Stomach (tissue), 9 donors: Measurements from ENCODE around the gene TAS1R2. TPM values are rescaled to one million over a fixed set of nuclear protein-coding genes. Genes with fewer than 3 reads are reported as not detected.

ENCODE experiments used
- DNase-seq, 2 donors: peaks; one replicate each; pipeline versions ENCODE4 v3.0.0 to v3.0.0-alpha.2; 2013 to 2019
- H3K27ac ChIP-seq, 5 donors: fragments of 200-600 bp in 4 of 5; sonication (generic) in 4 of 5; one replicate each; pipeline ENCODE4 v1.5.1; 2013 to 2019; ENCODE audit warnings: mild to moderate bottlenecking in 1 of 5, moderate library complexity in 1 of 5
- H3K27me3 ChIP-seq, 3 donors: fragments of 200-600 bp; sonication (generic); one replicate each; pipeline ENCODE4 v1.5.1; 2017 to 2019; ENCODE audit warnings: mixed run types in 1 of 3
- H3K36me3 ChIP-seq, 4 donors: fragments of 200-600 bp; sonication (generic); 1 replicate in 3 of 4; 2 replicates in 1 of 4; pipeline ENCODE4 v1.5.1; 2016 to 2019
- H3K4me1 ChIP-seq, 4 donors: fragments of 200-600 bp; sonication (generic); one replicate each; pipeline ENCODE4 v1.5.1; 2016 to 2019
- H3K4me3 ChIP-seq, 4 donors: fragments of 200-600 bp; sonication (generic) in 3 of 4; one replicate each; pipeline ENCODE4 v1.5.1; 2016 to 2019; ENCODE audit warnings: mild to moderate bottlenecking in 1 of 4
- H3K9me3 ChIP-seq, 4 donors: fragments of 200-600 bp; sonication (generic); one replicate each; pipeline ENCODE4 v1.5.1; 2016 to 2019
- CTCF ChIP-seq, 7 experiments: fragments of 450-650 bp in 4 of 7; fragments of 200-600 bp in 3 of 7; sonication (generic) in 3 of 7; IDR thresholded peaks; one replicate each; pipeline ENCODE4 v1.5.1; 2016 to 2019; ENCODE audit warnings: antibody characterized with exemption in 7 of 7, control low read depth in 2 of 7, mild to moderate bottlenecking in 1 of 7
- EP300 ChIP-seq: sonication (generic); formaldehyde crosslinking; IDR thresholded peaks from one replicate; pipeline ENCODE4 v1.6.1; 2017; ENCODE audit warnings: antibody characterized with exemption
- POLR2A ChIP-seq, 4 donors: fragments of 450-650 bp; IDR thresholded peaks; one replicate each; pipeline ENCODE4 v1.6.1; 2016; ENCODE audit warnings: antibody characterized with exemption in 4 of 4, control low read depth in 2 of 4, mild to moderate bottlenecking in 1 of 4, moderate library complexity in 1 of 4
- POLR2AphosphoS5 ChIP-seq, 3 donors: sonication (generic); formaldehyde crosslinking; IDR thresholded peaks; one replicate each; pipeline ENCODE4 v1.6.1; 2016; ENCODE audit warnings: antibody characterized with exemption in 3 of 3
- WGBS, 5 donors: extraction: QIAGEN DNeasy Blood & Tissue Kit in 3 of 5; methylation state at CpG; one replicate each; pipeline versions ENCODE4 v1.1.5 to v1.1.7; 2013 to 2018; 5-methylcytosine and 5-hydroxymethylcytosine counted together
- intact Hi-C: fragments of 100-400 bp; cut with DNase I; formaldehyde crosslinking; loops from one replicate; pipeline ENCODE4 v1.15.1; 2023; ENCODE audit warnings: low total_unique reads
- polyA plus RNA-seq, 3 donors: library from polyadenylated mRNA; stranded (reverse); fragments of 200-250 nt; gene quantifications; one replicate each; pipeline ENCODE4 v1.2.3, GENCODE V29; 2013
- total RNA-seq, 5 donors: library from RNA; depleted of rRNA; stranded (reverse); fragments of >200 nt; gene quantifications; one replicate each; pipeline versions ENCODE4 v1.1.0 to v1.2.3, GENCODE V29; 2014 to 2016
- donor health status: healthy with polysubstance abuse.
- donor health status: Bipolar disorder and iron deficiency.
- donor health status: healthy.

Gene TAS1R2
- total and polyA plus RNA-seq, 8 donors, result 9.9 TPM; not detected in 7

GRCh38 chr1:18805150-18805879, 54.1 kb downstream of the TAS1R2 start:
- intact Hi-C loops, result no loop called here
- WGBS, 5 donors, result 37 to 48% (median 42%) methylated on average over 14 to 15 of the region's 15 CpGs

GRCh38 chr1:18803851-18804250, 55.6 kb downstream of the TAS1R2 start:
- no peaks in the 10 kb centered on the region for H3K36me3 ChIP-seq
- intact Hi-C loops, result no loop called here
- H3K27ac ChIP-seq, result no peak overlapping the region
- H3K4me3 ChIP-seq, result no peak overlapping the region
- peaks cover 0 to 68% (median 4%) of the 10 kb centered on the region in 3 donors for H3K27me3 ChIP-seq
- WGBS, 5 donors, result 38 to 56% (median 53%) methylated on average over 9 to 10 of the region's 10 CpGs
- H3K4me1 ChIP-seq, result no peaks in the 10 kb centered on the region
- TF ChIP-seq EP300, result no peak
- TF ChIP-seq POLR2A (IDR thresholded peaks at IDR 0.05), result no peak
- TF ChIP-seq POLR2AphosphoS5 (IDR thresholded peaks at IDR 0.05), result no peak
- TF ChIP-seq CTCF (IDR thresholded peaks at IDR 0.05), result no peak
- no peaks in the 10 kb centered on the region for H3K9me3 ChIP-seq
- DNase-seq, result peak in 1 of 2 donors; percentile 67

More at GRCh38 chr1:18805150-18805879, 54.1 kb downstream of the TAS1R2 start:
- H3K27me3 ChIP-seq, result peaks cover 0 to 61% (median 4%) of the 10 kb centered on the region in 3 donors
- no peaks in the 10 kb centered on the region for H3K9me3 ChIP-seq
- no peaks in the 10 kb centered on the region for H3K4me1 ChIP-seq
- peak in 1 of 2 donors; percentile 27 for DNase-seq
- TF ChIP-seq EP300 (no peak), POLR2A (IDR thresholded peaks at IDR 0.05) (no peak), CTCF (IDR thresholded peaks at IDR 0.05) (no peak), POLR2AphosphoS5 (IDR thresholded peaks at IDR 0.05) (no peak)
- no peak overlapping the region for H3K4me3 ChIP-seq
- no peak overlapping the region for H3K27ac ChIP-seq
- no peaks in the 10 kb centered on the region for H3K36me3 ChIP-seq

- no peak overlapping the region for H3K4me3 ChIP-seq
- intact Hi-C loops, result no loop called here
- peaks cover 0 to 68% (median 4%) of the 10 kb centered on the region in 3 donors for H3K27me3 ChIP-seq
- 45 to 66% (median 62%) methylated on average over 13 of the region's 13 CpGs for WGBS, 5 donors
- H3K36me3 ChIP-seq, result no peaks in the 10 kb centered on the region
- H3K9me3 ChIP-seq, result no peaks in the 10 kb centered on the region
- TF ChIP-seq POLR2A (IDR thresholded peaks at IDR 0.05) (no peak), POLR2AphosphoS5 (IDR thresholded peaks at IDR 0.05) (no peak), EP300 (no peak), CTCF (IDR thresholded peaks at IDR 0.05) (no peak)
- no peaks in the 10 kb centered on the region for H3K4me1 ChIP-seq
- no peak overlapping the region for H3K27ac ChIP-seq
- peak in 1 of 2 donors; percentile 55 for DNase-seq
These were observed 56.2 kb downstream of the TAS1R2 start for GRCh38 chr1:18803151-18803791.

GRCh38 chr1:18802231-18802630, 57.2 kb downstream of the TAS1R2 start:
- no peaks in the 10 kb centered on the region for H3K36me3 ChIP-seq
- no peak for TF ChIP-seq EP300
- no peak for TF ChIP-seq POLR2A (IDR thresholded peaks at IDR 0.05)
- TF ChIP-seq CTCF (IDR thresholded peaks at IDR 0.05), result no peak
- no peak for TF ChIP-seq POLR2AphosphoS5 (IDR thresholded peaks at IDR 0.05)
- 83 to 88% (median 87%) methylated on average over 3 of the region's 3 CpGs for WGBS, 5 donors
- H3K4me1 ChIP-seq, result no peaks in the 10 kb centered on the region
- H3K9me3 ChIP-seq, result no peaks in the 10 kb centered on the region
- no peak overlapping the region for H3K4me3 ChIP-seq
- H3K27me3 ChIP-seq, result peaks cover 0 to 62% (median 4%) of the 10 kb centered on the region in 3 donors
- no peak overlapping the region for H3K27ac ChIP-seq
- intact Hi-C loops, result no loop called here
- no peak for DNase-seq
